GM19467 (cell line): ENCODE results near the gene KIF13A.
"Not testable (repeated sequence)": the region's sequence is repeated elsewhere in the genome, so short reads cannot be mapped to it uniquely, and the experiment has no call there.

ENCODE experiments used
- ATAC-seq: cut with Tn5 transposase; IDR thresholded peaks from one replicate; pipeline ENCODE4 v1.9.1; 2021; ENCODE audit warnings: mild to moderate bottlenecking, moderate library complexity; ENCODE audit not compliant: unreplicated experiment

KIF13A gene

GRCh38 chr6:17877196-17877894, 110.1 kb downstream of the KIF13A start:
- no peak for ATAC-seq

GRCh38 chr6:17874753-17875152, 112.7 kb downstream of the KIF13A start:
- no peak for ATAC-seq

- no peak for ATAC-seq
Observed at GRCh38 chr6:17872908-17873307, 114.5 kb downstream of the KIF13A start.

GRCh38 chr6:17871836-17872235, 115.6 kb downstream of the KIF13A start:
- ATAC-seq = no peak

GRCh38 chr6:17871189-17871519, 116.3 kb downstream of the KIF13A start:
- no peak for ATAC-seq

GRCh38 chr6:17870300-17871188, 116.9 kb downstream of the KIF13A start:
- ATAC-seq = no peak

- no peak for ATAC-seq
Observed at GRCh38 chr6:17869753-17870050, 117.7 kb downstream of the KIF13A start.

- no peak for ATAC-seq
Observed at GRCh38 chr6:17869010-17869752, 118.3 kb downstream of the KIF13A start.

GRCh38 chr6:17867880-17868279, 119.6 kb downstream of the KIF13A start:
- no peak for ATAC-seq

- no peak for ATAC-seq
Observed at GRCh38 chr6:17866876-17867444, 120.5 kb downstream of the KIF13A start.

- no peak for ATAC-seq
Observed at GRCh38 chr6:17865798-17866725, 121.4 kb downstream of the KIF13A start.

GRCh38 chr6:17865243-17865642, 122.2 kb downstream of the KIF13A start:
- ATAC-seq = no peak

- no peak for ATAC-seq
Observed at GRCh38 chr6:17863901-17864754, 123.3 kb downstream of the KIF13A start.

- ATAC-seq = no peak
Observed at GRCh38 chr6:17861361-17861760, 126.1 kb downstream of the KIF13A start.

GRCh38 chr6:17859846-17860245, 127.6 kb downstream of the KIF13A start:
- ATAC-seq = no peak

- ATAC-seq = no peak
Observed at GRCh38 chr6:17858584-17858983, 128.9 kb downstream of the KIF13A start.

- ATAC-seq = not testable (repeated sequence)
Observed at GRCh38 chr6:17857188-17857587, 130.2 kb downstream of the KIF13A start.

- ATAC-seq = no peak
Observed at GRCh38 chr6:17856306-17856705, 131.1 kb downstream of the KIF13A start.

GRCh38 chr6:17855381-17855780, 132.1 kb downstream of the KIF13A start:
- no peak for ATAC-seq
